ENCODE results near the gene RPL37. TPM values are rescaled to one million over a fixed set of nuclear protein-coding genes. Genes with fewer than 3 reads are reported as not detected.

Gene RPL37
- total RNA-seq, 1 experiment from 2014 or later = 1,279 TPM

GRCh38 chr5:40832345-40832744, 2.7 kb downstream of the RPL37 start:
- intact Hi-C loops (cut with micrococcal nuclease) = no loop called here
- Histone ChIP-seq H3K9me3 (ENCODE audit: control insufficient read depth in 1 of 2, insufficient read depth in 1 of 2, low read depth in 1 of 2, low read length in 2 of 2) (no peaks in the 10 kb centered on the region), H4K20me1 (ENCODE audit: insufficient read depth) (peaks cover 61% of the 10 kb centered on the region; the same call in 1 of the 2 replicates), H3K4me1 (ENCODE audit: control insufficient read depth in 1 of 2, insufficient read depth in 2 of 2, low read length in 2 of 2) (peaks cover 7 to 21% of the 10 kb centered on the region in 2 experiments; a peak in 3 of 4 replicates), H3K79me2 (ENCODE audit: insufficient read depth, low read length) (peaks cover 75% of the 10 kb centered on the region), H3K27me3 (ENCODE audit: insufficient read depth, low read length) (no peaks in the 10 kb centered on the region), H3K9ac (ENCODE audit: low read length) (no peak overlapping the region), H3K27ac (ENCODE audit: low read depth, low read length) (peak overlapping the region; percentile 4; the same call in 1 of the 2 replicates), H2AFZ (ENCODE audit: low read depth, low read length, poor library complexity, severe bottlenecking) (no peak overlapping the region), H3K9me2 (ENCODE audit: insufficient read depth) (no peaks in the 10 kb centered on the region), H3K4me3 (replicated peaks in 1 of 2; ENCODE audit: low read depth in 1 of 2, low read length in 2 of 2) (no peak overlapping the region), H3K36me3 (ENCODE audit: control insufficient read depth in 1 of 2, insufficient read depth in 2 of 2, low read length in 2 of 2) (peaks cover 60 to 71% of the 10 kb centered on the region in 2 experiments), H3K4me2 (ENCODE audit: low read length) (no peak overlapping the region)
- ATAC-seq (no peak), DNase-seq (ENCODE audit: low read depth, low spot score) (no peak)
- POLR2A ChIA-PET = no interaction called here
- no TSS peak for BruUV-seq (replicated peaks)
- TF ChIP-seq CBX3 (IDR thresholded peaks at IDR 0.05; ENCODE audit: low read depth) = no peak
- TF ChIP-seq EZH2phosphoT487 (IDR thresholded peaks at IDR 0.05; ENCODE audit: borderline replicate concordance) = no peak
- no peak for TF ChIP-seq ELF1 (IDR thresholded peaks at IDR 0.05; ENCODE audit: borderline replicate concordance, low read depth)
- TF ChIP-seq ZBTB33 (IDR thresholded peaks at IDR 0.05; ENCODE audit: extremely low read depth, insufficient replicate concordance, low read length) = no peak
- CTCF ChIA-PET = no interaction called here
- RAD21 ChIA-PET (ENCODE audit: low non-redundant PET in 1 of 2, low total read pairs in 2 of 2, uncharacterized antibody in 2 of 2, unreplicated experiment in 2 of 2) = no interaction called here

- Histone ChIP-seq H3K36me3 (ENCODE audit: control insufficient read depth in 1 of 2, insufficient read depth in 2 of 2, low read length in 2 of 2) (peaks cover 65 to 79% of the 10 kb centered on the region in 2 experiments), H2AFZ (ENCODE audit: low read depth, low read length, poor library complexity, severe bottlenecking) (no peak overlapping the region), H3K27ac (ENCODE audit: low read depth, low read length) (peak overlapping the region; percentile 4; the same call in 1 of the 2 replicates), H3K4me3 (replicated peaks in 1 of 2; ENCODE audit: low read depth in 1 of 2, low read length in 2 of 2) (no peak overlapping the region), H3K4me2 (ENCODE audit: low read length) (no peak overlapping the region), H3K9ac (ENCODE audit: low read length) (no peak overlapping the region), H3K27me3 (ENCODE audit: insufficient read depth, low read length) (no peaks in the 10 kb centered on the region), H4K20me1 (ENCODE audit: insufficient read depth) (peaks cover 68% of the 10 kb centered on the region; the same call in 1 of the 2 replicates), H3K4me1 (ENCODE audit: control insufficient read depth in 1 of 2, insufficient read depth in 2 of 2, low read length in 2 of 2) (peaks cover 7 to 20% of the 10 kb centered on the region in 2 experiments; a peak in 3 of 4 replicates), H3K79me2 (ENCODE audit: insufficient read depth, low read length) (peaks cover 75% of the 10 kb centered on the region), H3K9me3 (ENCODE audit: control insufficient read depth in 1 of 2, insufficient read depth in 1 of 2, low read depth in 1 of 2, low read length in 2 of 2) (no peaks in the 10 kb centered on the region), H3K9me2 (ENCODE audit: insufficient read depth) (no peaks in the 10 kb centered on the region)
- no peak for ATAC-seq
- ChIA-PET CTCF (no interaction called here), RAD21 (ENCODE audit: low non-redundant PET in 1 of 2, low total read pairs in 2 of 2, uncharacterized antibody in 2 of 2, unreplicated experiment in 2 of 2) (no interaction called here), POLR2A (no interaction called here)
- no peak for DNase-seq (ENCODE audit: low read depth, low spot score)
- BruUV-seq (replicated peaks) = no TSS peak
- intact Hi-C loops (cut with micrococcal nuclease) = no loop called here
- no peak for TF ChIP-seq ZNF274 (IDR thresholded peaks at IDR 0.05; ENCODE audit: low read depth, low read length)
- TF ChIP-seq EZH2 (IDR thresholded peaks at IDR 0.05) = no peak
- TF ChIP-seq, protein P1, sequence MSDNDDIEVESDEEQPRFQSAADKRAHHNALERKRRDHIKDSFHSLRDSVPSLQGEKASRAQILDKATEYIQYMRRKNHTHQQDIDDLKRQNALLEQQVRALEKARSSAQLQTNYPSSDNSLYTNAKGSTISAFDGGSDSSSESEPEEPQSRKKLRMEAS (IDR thresholded peaks at IDR 0.05) = no peak
- TF ChIP-seq RAD21 (IDR thresholded peaks at IDR 0.05; ENCODE audit: low read depth) = no peak
- TF ChIP-seq SRF (IDR thresholded peaks at IDR 0.05; ENCODE audit: low read depth) = no peak
- TF ChIP-seq REST (IDR thresholded peaks at IDR 0.05; ENCODE audit: low read depth) = no peak
- no peak for TF ChIP-seq FOSL1 (IDR thresholded peaks at IDR 0.05; ENCODE audit: low read depth)
Measured at GRCh38 chr5:40831346-40832210, 3.4 kb downstream of the RPL37 start.
